K562 (cell line): ENCODE data around the gene FGF2. TPM values are rescaled to one million over a fixed set of nuclear protein-coding genes. Genes with fewer than 3 reads are reported as not detected.

Experiments
- ATAC-seq: fragments of 200-7000 bp; cut with Tn5 transposase; 3 replicates; pipeline ENCODE4 v1.9.1; 2020; ENCODE audit warnings: moderate library complexity
- BruUV-seq: library from RNA; stranded (reverse); fragments of 400-500 nt; replicated peaks from 2 replicates; lab custom pipeline; 2021; lab: Mats Ljungman, UMichigan
- CTCF ChIA-PET: fragments of 300-600 bp; formaldehyde crosslinking; extraction: SDS; loops from one replicate; lab custom pipeline; 2021; ENCODE audit warnings: low intra/inter-chr PET ratio; lab: Yijun Ruan, JAX
- POLR2A ChIA-PET: fragments of 300-600, 350-650 bp; sonication (Branson Sonifier 250); formaldehyde crosslinking; extraction: SDS; loops from one replicate; lab custom pipeline; 2021; ENCODE audit warnings: antibody characterized with exemption, inconsistent platforms; lab: Yijun Ruan, JAX
- DNase-seq, 4 experiments: peaks; one replicate each; pipeline versions ENCODE4 v3.0.0 to v3.0.0-alpha.2; 2011 to 2018; ENCODE audit warnings: low spot score in 3 of 4, mixed read lengths in 3 of 4; ENCODE audit errors: extremely low read depth in 1 of 4
- FAIRE-seq: peaks from 2 replicates; lab custom pipeline; 2011; peaks lifted over from hg19 to GRCh38; lab: Jason Lieb, UNC
- H2AFZ ChIP-seq: 2 replicates; pipeline ENCODE4 v1.6.0; 2011; ENCODE audit warnings: low read depth, low read length, control low read depth, inconsistent platforms
- H3K27ac ChIP-seq: fragments of 200-600 bp; 3 replicates; pipeline ENCODE4 v1.8.0; 2011; ENCODE audit warnings: low read depth, mild to moderate bottlenecking, control low read depth, inconsistent platforms, low read length, moderate library complexity, mixed read lengths; ENCODE audit errors: extremely low read depth
- H3K27me3 ChIP-seq, 2 experiments: fragments of 300-600 bp in 1 of 2; 2 replicates in 1 of 2; 3 replicates in 1 of 2; pipeline versions ENCODE4 v1.6.0 to v1.8.0; 2011; ENCODE audit warnings: inconsistent platforms in 2 of 2, low read length in 2 of 2, mild to moderate bottlenecking in 1 of 2, mixed read lengths in 1 of 2, moderate library complexity in 1 of 2; ENCODE audit not compliant: control insufficient read depth in 2 of 2, insufficient read depth in 2 of 2
- H3K36me3 ChIP-seq: fragments of 300-600 bp; 3 replicates; pipeline ENCODE4 v1.8.0; 2011; ENCODE audit warnings: mild to moderate bottlenecking, low read length, inconsistent platforms; ENCODE audit not compliant: control insufficient read depth, insufficient read depth
- H3K4me1 ChIP-seq, 2 experiments: fragments of 200-600 bp in 1 of 2; replicated peaks in 1 of 2; 2 replicates in 1 of 2; 3 replicates in 1 of 2; pipeline versions ENCODE4 v1.5.1 to v1.8.0; 2011; ENCODE audit warnings: inconsistent platforms in 2 of 2, low read length in 2 of 2, mild to moderate bottlenecking in 1 of 2, mixed read lengths in 1 of 2, moderate library complexity in 1 of 2; ENCODE audit not compliant: control insufficient read depth in 2 of 2, insufficient read depth in 2 of 2
- H3K4me2 ChIP-seq: 2 replicates; pipeline ENCODE4 v1.6.1; 2011; ENCODE audit warnings: low read length, control low read depth, inconsistent platforms, mixed read lengths; ENCODE audit not compliant: insufficient read depth
- H3K4me3 ChIP-seq: fragments of 200-600 bp; sonication (generic), shearing (Covaris generic); 2 replicates; pipeline ENCODE4 v1.5.1; 2016; ENCODE audit warnings: control low read depth, inconsistent platforms
- H3K79me2 ChIP-seq: fragments of 200-600 bp; 3 replicates; pipeline ENCODE4 v1.8.0; 2011; ENCODE audit warnings: low read length, inconsistent platforms; ENCODE audit not compliant: control insufficient read depth, insufficient read depth
- H3K9ac ChIP-seq, 2 experiments: 2 replicates each; pipeline versions ENCODE4 v1.6.0 to v1.6.1; 2011; ENCODE audit warnings: low read depth in 2 of 2, low read length in 2 of 2, control low read depth in 1 of 2, inconsistent platforms in 1 of 2, mild to moderate bottlenecking in 1 of 2, mixed read lengths in 1 of 2; ENCODE audit not compliant: insufficient read depth in 1 of 2
- H3K9me1 ChIP-seq: one replicate; pipeline ENCODE4 v1.6.0; 2011; ENCODE audit warnings: inconsistent platforms, mild to moderate bottlenecking, low read length, moderate library complexity; ENCODE audit not compliant: control insufficient read depth, insufficient read depth
- H3K9me3 ChIP-seq: replicated peaks from 2 replicates; pipeline ENCODE4 v1.5.1; 2011; ENCODE audit warnings: low read depth, low read length, inconsistent platforms; ENCODE audit not compliant: control insufficient read depth, insufficient read depth
- H4K20me1 ChIP-seq: replicated peaks from 2 replicates; pipeline ENCODE4 v1.6.1; 2011; ENCODE audit warnings: low read length, inconsistent platforms, mixed read lengths; ENCODE audit not compliant: control insufficient read depth, insufficient read depth
- CEBPB ChIP-seq: fragments of 450-650 bp; IDR thresholded peaks from 2 replicates; pipeline ENCODE4 v1.6.1; 2016; ENCODE audit warnings: missing genetic modification characterization, missing compliant biosample characterization
- CREB3 ChIP-seq: fragments of 450-650 bp; conservative IDR thresholded peaks from 2 replicates; pipeline ENCODE4 v1.6.1; 2016; ENCODE audit warnings: missing genetic modification characterization, low read depth, mild to moderate bottlenecking, missing compliant biosample characterization, moderate library complexity
- CREBBP ChIP-seq: IDR thresholded peaks from one replicate; pipeline ENCODE4 v1.6.1; 2012; ENCODE audit warnings: low read depth, mild to moderate bottlenecking, control low read depth, inconsistent platforms, low read length
- ELF1 ChIP-seq: fragments of 200-800 bp; sonication (Bioruptor generic); IDR thresholded peaks from 2 replicates; pipeline ENCODE4 v1.6.1; 2016; ENCODE audit warnings: missing genetic modification characterization, missing compliant biosample characterization
- ETS2 ChIP-seq: IDR thresholded peaks from 2 replicates; pipeline ENCODE4 v1.6.1; 2016; ENCODE audit warnings: borderline replicate concordance, missing genetic modification characterization, mild to moderate bottlenecking, moderate library complexity, missing compliant biosample characterization; ENCODE audit not compliant: poor library complexity, severe bottlenecking
- HDAC3 ChIP-seq: fragments of 450-650 bp; IDR thresholded peaks from 2 replicates; pipeline ENCODE4 v1.6.1; 2018; ENCODE audit warnings: borderline replicate concordance, mild to moderate bottlenecking, moderate library complexity; ENCODE audit not compliant: partially characterized antibody
- HNRNPH1 ChIP-seq: fragments of 200-400 bp; formaldehyde crosslinking; optimal IDR thresholded peaks from 2 replicates; pipeline ENCODE3; 2017; ENCODE audit warnings: low read depth, mild to moderate bottlenecking, low read length, moderate library complexity
- KDM2B ChIP-seq: fragments of 250-450 bp; sonication (Bioruptor Pico); IDR thresholded peaks from 2 replicates; pipeline ENCODE4 v1.8.0; 2021; ENCODE audit warnings: mild to moderate bottlenecking, moderate library complexity
- KLF6 ChIP-seq: fragments of 250-450 bp; sonication (Bioruptor Pico); IDR thresholded peaks from 2 replicates; pipeline ENCODE4 v1.4.0; 2020; ENCODE audit warnings: mild to moderate bottlenecking, moderate library complexity, borderline replicate concordance
- LEF1 ChIP-seq: fragments of 450-650 bp; IDR thresholded peaks from 2 replicates; pipeline ENCODE4 v1.6.1; 2016; ENCODE audit warnings: mild to moderate bottlenecking
- MCM2 ChIP-seq: fragments of 450-650 bp; IDR thresholded peaks from 2 replicates; pipeline ENCODE4 v1.6.1; 2017; ENCODE audit warnings: low read depth, mild to moderate bottlenecking
- NFATC3 ChIP-seq: fragments of 450-650 bp; IDR thresholded peaks from 2 replicates; pipeline ENCODE4 v1.6.1; 2017; ENCODE audit warnings: mild to moderate bottlenecking
- NR2C2 ChIP-seq, 2 experiments: fragments of 200-800 bp in 1 of 2; sonication (Bioruptor generic) in 1 of 2; sonication (generic) in 1 of 2; formaldehyde crosslinking in 1 of 2; IDR thresholded peaks; 2 replicates each; pipeline versions ENCODE4 v1.6.1 to v1.8.0; 2016 to 2022; ENCODE audit warnings: mild to moderate bottlenecking in 1 of 2, missing compliant biosample characterization in 1 of 2, missing genetic modification characterization in 1 of 2, missing genetic modification reagents in 1 of 2
- POLR2H ChIP-seq: IDR thresholded peaks from 2 replicates; pipeline ENCODE4 v1.6.1; 2016; ENCODE audit warnings: missing genetic modification characterization, low read depth, mild to moderate bottlenecking, control low read depth, missing compliant biosample characterization, moderate library complexity
- RUNX1 ChIP-seq: sonication (generic); IDR thresholded peaks from 2 replicates; pipeline ENCODE4 v1.6.1; 2016; ENCODE audit warnings: antibody characterized with exemption, low read depth
- SMAD4 ChIP-seq: fragments of 250-450 bp; sonication (Bioruptor Pico); conservative IDR thresholded peaks from 2 replicates; pipeline ENCODE4 v1.8.0; 2021; ENCODE audit warnings: inconsistent platforms, mild to moderate bottlenecking, moderate library complexity
- THRAP3 ChIP-seq: fragments of 450-650 bp; IDR thresholded peaks from 2 replicates; pipeline ENCODE4 v1.6.1; 2016; ENCODE audit warnings: mild to moderate bottlenecking, inconsistent platforms, borderline replicate concordance
- WHSC1 ChIP-seq: IDR thresholded peaks from one replicate; pipeline ENCODE4 v1.6.1; 2012; ENCODE audit warnings: low read length, control low read depth, inconsistent platforms
- ZFP30 ChIP-seq: fragments of 250-450 bp; sonication (Bioruptor Pico); IDR thresholded peaks from 2 replicates; pipeline ENCODE4 v1.8.0; 2022; ENCODE audit warnings: moderate library complexity, mild to moderate bottlenecking, inconsistent platforms, borderline replicate concordance
- ZFX ChIP-seq: sonication (generic); formaldehyde crosslinking; IDR thresholded peaks from 2 replicates; pipeline ENCODE4 v1.8.0; 2022; ENCODE audit warnings: mild to moderate bottlenecking, missing genetic modification reagents, moderate library complexity
- ZKSCAN8 ChIP-seq: fragments of 200-800 bp; sonication (Bioruptor generic); IDR thresholded peaks from 2 replicates; pipeline ENCODE4 v1.6.1; 2016; ENCODE audit warnings: missing genetic modification characterization, missing compliant biosample characterization
- ZNF766 ChIP-seq: fragments of 200-800 bp; sonication (Bioruptor generic); conservative IDR thresholded peaks from 2 replicates; pipeline ENCODE4 v1.6.1; 2016; ENCODE audit warnings: missing genetic modification characterization, missing compliant biosample characterization
- WGBS: fragments of 100-300 bp; shearing (Covaris generic); methylation state at CpG from one replicate; pipeline ENCODE4 v1.1.6; 2016; ENCODE audit warnings: low coverage, mixed read lengths; ENCODE audit not compliant: insufficient coverage; ENCODE audit errors: missing lambda C conversion rate; 5-methylcytosine and 5-hydroxymethylcytosine counted together
- in situ Hi-C: fragments of 300-500 bp; cut with MboI; formaldehyde crosslinking; loops from 4 replicates; pipeline ENCODE4 v1.15.0; 2018; ENCODE audit warnings: inconsistent platforms, mixed read lengths
- intact Hi-C: fragments of 100-400 bp; cut with micrococcal nuclease; formaldehyde crosslinking; loops from 2 replicates; pipeline ENCODE4 v1.14.2; 2022
- polyA plus RNA-seq, 8 experiments: library from polyadenylated mRNA; depleted of rRNA in 4 of 8; stranded (reverse) in 5 of 8; unstranded in 3 of 8; fragments of >200 nt; fragmentation: Nextera tagmentation in 2 of 8; fragmentation: Illumina TruSeq in 1 of 8; extraction: Ambion mirVana in 2 of 8; extraction: Trizol in 1 of 8; gene quantifications; 2 replicates each; pipeline versions ENCODE4 v1.2.1 to v1.2.3, GENCODE V29; 2011 to 2014; ENCODE audit warnings: inconsistent platforms in 1 of 8, missing spikeins in 1 of 8
- total RNA-seq, 7 experiments: library from RNA; depleted of rRNA in 6 of 7; stranded (reverse); fragments of >200 nt in 6 of 7; fragmentation: Illumina TruSeq in 2 of 7; extraction: Trizol in 2 of 7; gene quantifications; 2 replicates each; pipeline versions ENCODE4 v1.2.1 to v1.2.3, GENCODE V29; 2011 to 2021; ENCODE audit warnings: low replicate concordance in 1 of 7

The FGF2 gene
- total and polyA plus RNA-seq, 9 of the 15 experiments (the other 6 are each of a cell fraction or from before 2014, with no cell fraction given), result 2.5 to 19.4 (median 9.2) TPM

- in situ Hi-C loops, result no loop called here
- Histone ChIP-seq H3K27me3 (no peaks in the 10 kb centered on the region), H3K9me3 (no peaks in the 10 kb centered on the region; the same call in 1 of the 2 replicates), H3K9me1 (no peaks in the 10 kb centered on the region), H3K4me2 (no peak overlapping the region), H3K79me2 (no peaks in the 10 kb centered on the region), H3K4me1 (peaks cover 0 to 17% of the 10 kb centered on the region in 2 experiments; a peak in 3 of 5 replicates), H2AFZ (peak overlapping the region; percentile 99), H3K4me3 (no peak overlapping the region), H3K9ac (peak overlapping the region in 1 of 2 experiments; percentile 30; a peak in 1 of 4 replicates), H3K27ac (peak overlapping the region; percentile 68; the same call in 2 of the 3 replicates), H3K36me3 (no peaks in the 10 kb centered on the region), H4K20me1 (no peaks in the 10 kb centered on the region)
- 37% methylated on average over 3 of the region's 3 CpGs for WGBS
- ATAC-seq (peak; percentile 73), DNase-seq (peak in 2 of 4 experiments; percentile 26 to 49), FAIRE-seq (peak; percentile 32)
- ChIA-PET CTCF (no interaction called here), POLR2A (no interaction called here)
- intact Hi-C loops, result no loop called here
- no TSS peak for BruUV-seq
- TF ChIP-seq ZFP30, result no peak
- no peak for TF ChIP-seq ZFX (CRISPR knock-in tag)
- no peak for TF ChIP-seq NR2C2 (CRISPR knock-in tag; IDR thresholded peaks at IDR 0.05)
- 0 out of 2 replicates have a peak, but pooled peaks have one; percentile 27 for TF ChIP-seq NR2C2 (tag; IDR thresholded peaks at IDR 0.05)
- no peak for TF ChIP-seq THRAP3
- TF ChIP-seq ELF1 (tag), result 0 out of 2 replicates have a peak, but pooled peaks have one; percentile 28
- no peak for TF ChIP-seq ETS2
- no peak for TF ChIP-seq CREBBP
- TF ChIP-seq HNRNPH1, result no peak
- TF ChIP-seq RUNX1, result no peak
- TF ChIP-seq CREB3 (tag), result 0 out of 2 replicates have a peak, but pooled peaks have one; percentile 57
- peak; percentile 69 for TF ChIP-seq CEBPB (tag)
- peak; percentile 56; the same call in 1 of the 2 replicates for TF ChIP-seq POLR2H (tag)
- no peak for TF ChIP-seq KDM2B
- TF ChIP-seq HDAC3, result no peak
- TF ChIP-seq ZNF766, result peak; percentile 61; the same call in 1 of the 2 replicates
- TF ChIP-seq KLF6, result peak; percentile 31; the same call in 1 of the 2 replicates
- peak; percentile 40; the same call in 1 of the 2 replicates for TF ChIP-seq SMAD4
- no peak for TF ChIP-seq NFATC3
- 0 out of 2 replicates have a peak, but pooled peaks have one; percentile 39 for TF ChIP-seq ZKSCAN8 (CRISPR knock-in tag)
- no peak for TF ChIP-seq WHSC1
- no peak for TF ChIP-seq MCM2
- no peak for TF ChIP-seq LEF1
Measured at GRCh38 chr4:122806981-122807679, 19.5 kb upstream of the FGF2 start.
